ENCODE results near the gene HNRNPF. TPM values are rescaled to one million over a fixed set of nuclear protein-coding genes. Genes with fewer than 3 reads are reported as not detected.

HNRNPF gene
- total and polyA plus RNA-seq, 2 donors (not counting 3 experiments of a cell fraction or from before 2014, with no cell fraction given): 144 to 230 TPM

DNA sequence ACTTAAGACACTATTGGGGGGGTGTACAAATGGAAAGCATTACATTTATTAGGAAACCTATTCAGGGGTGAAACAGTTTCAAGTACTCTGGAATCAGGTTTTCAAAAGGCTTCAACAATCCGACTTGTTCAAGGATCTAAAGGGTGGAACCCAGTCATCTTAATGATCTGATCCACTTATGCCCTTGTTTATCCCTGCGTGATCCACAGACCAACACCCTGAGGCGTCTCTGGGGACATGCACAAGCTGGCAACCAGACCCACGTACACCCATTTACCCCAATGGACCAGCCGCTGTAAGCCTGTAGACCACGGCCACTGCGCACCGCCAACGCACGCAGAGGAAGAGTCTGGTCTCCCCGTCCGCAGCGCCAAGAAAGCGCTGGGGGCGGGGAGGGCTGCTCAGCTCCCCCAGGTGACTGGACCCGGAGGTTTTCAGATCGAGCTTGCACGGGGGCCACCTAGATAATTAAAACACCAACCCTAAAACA, 13.4 kb downstream of the HNRNPF start:
- peak overlapping the region; percentile 51 for H3K4me2 ChIP-seq (ENCODE audit: insufficient read depth, low read length)
- H3K4me3 ChIP-seq (replicated peaks in 1 of 3; ENCODE audit: insufficient read depth in 1 of 3, low read depth in 1 of 3, low read length in 3 of 3): peak overlapping the region; percentile 9 to 79 (median 49)
- H3K27ac ChIP-seq (ENCODE audit: insufficient read depth, low read depth, low read length): peak overlapping the region; percentile 79
- dilution Hi-C loops (cut with MboI; ENCODE audit: extremely low pct_ligation_motif_present, low sequenced_read_pairs) (no loop called here), intact Hi-C loops (cut with micrococcal nuclease) (no loop called here)
- no peaks in the 10 kb centered on the region for H3K9me1 ChIP-seq (replicated peaks; ENCODE audit: control insufficient read depth, extremely low read depth, insufficient read depth, low read length)
- peak overlapping the region; percentile 85 for H3K9ac ChIP-seq (replicated peaks; ENCODE audit: extremely low read depth, insufficient read depth, low read length)
- H4K20me1 ChIP-seq (replicated peaks; ENCODE audit: control insufficient read depth, extremely low read depth, insufficient read depth, low read length): peaks cover 13% of the 10 kb centered on the region
- no peak for TF ChIP-seq EZH2 (IDR thresholded peaks at IDR 0.05; ENCODE audit: borderline replicate concordance, low read depth, low read length, severe bottlenecking)
- peak; percentile 23 for TF ChIP-seq POLR2A (IDR thresholded peaks at IDR 0.05; ENCODE audit: low read depth, low read length)
- peaks cover 87% of the 10 kb centered on the region for H3K79me2 ChIP-seq (ENCODE audit: control insufficient read depth, insufficient read depth, low read length)
- ChIA-PET CTCF (interaction anchor here (0.7 to 2.7 kb wide), 3 partner anchors 12 to 191 kb away, joined by 3 to 17 read pairs (median 4); no protein-coding TSS in a partner anchor), POLR2A (interaction anchor here (1.2 kb wide), 1 partner anchor 12 kb away, joined by 4 read pairs; no protein-coding TSS in a partner anchor)
- no peaks in the 10 kb centered on the region for H3K27me3 ChIP-seq (ENCODE audit: control insufficient read depth in 2 of 2, insufficient read depth in 2 of 2, low read length in 2 of 2)
- peak; percentile 48 for FAIRE-seq
- BruUV-seq (replicated peaks): no TSS peak
- H3K4me1 ChIP-seq (ENCODE audit: control insufficient read depth, extremely low read depth, insufficient read depth, low read length): peaks cover 37% of the 10 kb centered on the region
- no peak overlapping the region for H2AFZ ChIP-seq (ENCODE audit: low read depth, low read length)
- H3K9me3 ChIP-seq (replicated peaks; ENCODE audit: control insufficient read depth, insufficient read depth, low read length): no peaks in the 10 kb centered on the region
- DNase-seq (ENCODE audit: low read depth, low spot score): peak; percentile 33
- peaks cover 11 to 22% of the 10 kb centered on the region in 2 experiments for H3K36me3 ChIP-seq (ENCODE audit: control insufficient read depth in 2 of 2, extremely low read depth in 1 of 2, insufficient read depth in 2 of 2, low read length in 2 of 2)

DNA sequence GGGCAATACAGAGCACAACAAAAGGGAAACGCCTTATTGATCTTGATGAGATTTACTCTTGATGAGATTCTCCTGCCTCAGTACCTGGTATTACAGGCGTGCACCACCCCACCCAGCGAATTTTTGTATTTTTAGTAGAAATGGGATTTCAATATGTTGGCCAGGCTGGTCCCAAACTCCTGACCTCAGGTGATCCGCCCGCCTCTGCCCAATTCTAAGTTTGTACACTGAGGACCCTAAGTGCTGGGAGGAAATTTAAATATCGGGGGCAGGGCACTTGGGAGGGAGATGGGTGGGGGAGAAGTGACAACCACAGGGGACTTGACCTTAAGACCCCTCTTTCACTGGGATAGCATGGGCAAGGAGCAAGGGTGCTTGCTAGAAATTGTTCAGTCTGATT, 14.1 kb downstream of the HNRNPF start:
- Histone ChIP-seq H3K9me1 (replicated peaks; ENCODE audit: control insufficient read depth, extremely low read depth, insufficient read depth, low read length) (no peaks in the 10 kb centered on the region), H4K20me1 (replicated peaks; ENCODE audit: control insufficient read depth, extremely low read depth, insufficient read depth, low read length) (peaks cover 9% of the 10 kb centered on the region), H3K27ac (ENCODE audit: insufficient read depth, low read depth, low read length) (no peak overlapping the region), H3K79me2 (ENCODE audit: control insufficient read depth, insufficient read depth, low read length) (peaks cover 87% of the 10 kb centered on the region), H3K27me3 (ENCODE audit: control insufficient read depth in 2 of 2, insufficient read depth in 2 of 2, low read length in 2 of 2) (no peaks in the 10 kb centered on the region), H2AFZ (ENCODE audit: low read depth, low read length) (no peak overlapping the region), H3K4me2 (ENCODE audit: insufficient read depth, low read length) (peak overlapping the region; percentile 51), H3K9me3 (replicated peaks; ENCODE audit: control insufficient read depth, insufficient read depth, low read length) (no peaks in the 10 kb centered on the region), H3K4me1 (ENCODE audit: control insufficient read depth, extremely low read depth, insufficient read depth, low read length) (peaks cover 32% of the 10 kb centered on the region), H3K36me3 (ENCODE audit: control insufficient read depth in 2 of 2, extremely low read depth in 1 of 2, insufficient read depth in 2 of 2, low read length in 2 of 2) (peaks cover 11 to 26% of the 10 kb centered on the region in 2 experiments), H3K9ac (replicated peaks; ENCODE audit: extremely low read depth, insufficient read depth, low read length) (peak overlapping the region; percentile 85), H3K4me3 (replicated peaks in 1 of 3; ENCODE audit: insufficient read depth in 1 of 3, low read depth in 1 of 3, low read length in 3 of 3) (peak overlapping the region in 1 of 3 experiments; percentile 49)
- dilution Hi-C loops (cut with MboI; ENCODE audit: extremely low pct_ligation_motif_present, low sequenced_read_pairs) (no loop called here), intact Hi-C loops (cut with micrococcal nuclease) (no loop called here)
- TF ChIP-seq, protein P1, sequence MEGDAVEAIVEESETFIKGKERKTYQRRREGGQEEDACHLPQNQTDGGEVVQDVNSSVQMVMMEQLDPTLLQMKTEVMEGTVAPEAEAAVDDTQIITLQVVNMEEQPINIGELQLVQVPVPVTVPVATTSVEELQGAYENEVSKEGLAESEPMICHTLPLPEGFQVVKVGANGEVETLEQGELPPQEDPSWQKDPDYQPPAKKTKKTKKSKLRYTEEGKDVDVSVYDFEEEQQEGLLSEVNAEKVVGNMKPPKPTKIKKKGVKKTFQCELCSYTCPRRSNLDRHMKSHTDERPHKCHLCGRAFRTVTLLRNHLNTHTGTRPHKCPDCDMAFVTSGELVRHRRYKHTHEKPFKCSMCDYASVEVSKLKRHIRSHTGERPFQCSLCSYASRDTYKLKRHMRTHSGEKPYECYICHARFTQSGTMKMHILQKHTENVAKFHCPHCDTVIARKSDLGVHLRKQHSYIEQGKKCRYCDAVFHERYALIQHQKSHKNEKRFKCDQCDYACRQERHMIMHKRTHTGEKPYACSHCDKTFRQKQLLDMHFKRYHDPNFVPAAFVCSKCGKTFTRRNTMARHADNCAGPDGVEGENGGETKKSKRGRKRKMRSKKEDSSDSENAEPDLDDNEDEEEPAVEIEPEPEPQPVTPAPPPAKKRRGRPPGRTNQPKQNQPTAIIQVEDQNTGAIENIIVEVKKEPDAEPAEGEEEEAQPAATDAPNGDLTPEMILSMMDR (IDR thresholded peaks at IDR 0.05; ENCODE audit: extremely low read depth in 1 of 2, insufficient read depth in 1 of 2, low read depth in 1 of 2, low read length in 2 of 2): no peak
- no peak for TF ChIP-seq POLR2A (IDR thresholded peaks at IDR 0.05; ENCODE audit: low read depth, low read length)
- TF ChIP-seq, protein P2, sequence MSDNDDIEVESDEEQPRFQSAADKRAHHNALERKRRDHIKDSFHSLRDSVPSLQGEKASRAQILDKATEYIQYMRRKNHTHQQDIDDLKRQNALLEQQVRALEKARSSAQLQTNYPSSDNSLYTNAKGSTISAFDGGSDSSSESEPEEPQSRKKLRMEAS (IDR thresholded peaks at IDR 0.05; ENCODE audit: insufficient read depth, insufficient read length): no peak
- no peak for TF ChIP-seq JUN (IDR thresholded peaks at IDR 0.05; ENCODE audit: borderline replicate concordance, insufficient read depth, insufficient read length, low read depth)
- TF ChIP-seq MYC (IDR thresholded peaks at IDR 0.05; ENCODE audit: low read depth, low read length): no peak
- no peak for TF ChIP-seq POLR2AphosphoS5 (IDR thresholded peaks at IDR 0.05; ENCODE audit: insufficient read depth, low read depth, low read length)
- TF ChIP-seq EZH2 (IDR thresholded peaks at IDR 0.05; ENCODE audit: borderline replicate concordance, low read depth, low read length, severe bottlenecking): no peak
- TF ChIP-seq GATA2 (IDR thresholded peaks at IDR 0.05; ENCODE audit: insufficient read depth, insufficient read length, low read depth, low read length): no peak
- no peak for TF ChIP-seq FOS (IDR thresholded peaks at IDR 0.05; ENCODE audit: borderline replicate concordance, insufficient read depth, low read length)
- BruUV-seq (replicated peaks): no TSS peak
- no peak for FAIRE-seq
- POLR2A ChIA-PET: no interaction called here
- CTCF ChIA-PET: no interaction called here
- DNase-seq (ENCODE audit: low read depth, low spot score): no peak
